Hippocampal formation (tissue), 2 donors: ENCODE results near the gene USP48.
"Not testable (repeated sequence)": the region's sequence is repeated elsewhere in the genome, so short reads cannot be mapped to it uniquely, and the experiment has no call there.

ENCODE experiments used
- DNase-seq, 2 donors: peaks; one replicate each; lab custom pipeline; 2025; lab: John Stamatoyannopoulos, UW

Gene USP48

GRCh38 chr1:21696931-21697330, 86.0 kb downstream of the USP48 start:
- no peak for DNase-seq

- DNase-seq: no peak
These were observed 89.2 kb downstream of the USP48 start for GRCh38 chr1:21693732-21694131.

- no peak for DNase-seq
These were observed 91.2 kb downstream of the USP48 start for GRCh38 chr1:21691739-21692138.

- no peak for DNase-seq
These were observed 93.1 kb downstream of the USP48 start for GRCh38 chr1:21689661-21690372.

- no peak for DNase-seq
These were observed 95.8 kb downstream of the USP48 start for GRCh38 chr1:21687081-21687529.

- no peak for DNase-seq
These were observed 96.8 kb downstream of the USP48 start for GRCh38 chr1:21685946-21686678.

GRCh38 chr1:21681426-21681825, 101.5 kb downstream of the USP48 start:
- no peak for DNase-seq

GRCh38 chr1:21680918-21681317, 102.0 kb downstream of the USP48 start:
- DNase-seq: no peak

- no peak for DNase-seq
These were observed 102.6 kb downstream of the USP48 start for GRCh38 chr1:21680381-21680780.

GRCh38 chr1:21677168-21677567, 105.8 kb downstream of the USP48 start:
- DNase-seq: no peak

- no peak for DNase-seq
These were observed 108.0 kb downstream of the USP48 start for GRCh38 chr1:21674957-21675356.

GRCh38 chr1:21673853-21674252, 109.1 kb downstream of the USP48 start:
- not testable (repeated sequence) for DNase-seq

- peak in 1 of 2 donors; percentile 37 for DNase-seq
These were observed 109.6 kb downstream of the USP48 start for GRCh38 chr1:21673277-21673780.

GRCh38 chr1:21672478-21673276, 110.3 kb downstream of the USP48 start:
- no peak for DNase-seq

GRCh38 chr1:21671915-21672314, 111.0 kb downstream of the USP48 start:
- no peak for DNase-seq

GRCh38 chr1:21670956-21671902, 111.7 kb downstream of the USP48 start:
- no peak for DNase-seq

GRCh38 chr1:21670059-21670881, 112.7 kb downstream of the USP48 start:
- no peak for DNase-seq

GRCh38 chr1:21669258-21670058, 113.5 kb downstream of the USP48 start, which contains the start of gene RAP1GAP:
TSS of gene RAP1GAP (minus strand) at chr1:21669357. CDS start at chr1:21620032, 49,325 bp downstream.
- DNase-seq: peak in 1 of 2 donors; percentile 13

- no peak for DNase-seq
These were observed 114.0 kb downstream of the USP48 start for GRCh38 chr1:21668951-21669257.
